Smooth muscle cell of the brain vasculature (primary cell): ENCODE measurements around the gene EPB41L1.

ENCODE experiments used
- DNase-seq: peaks from one replicate; pipeline ENCODE4 v3.0.0-alpha.2; 2012; ENCODE audit warnings: low read depth, low spot score

The EPB41L1 gene

GRCh38 chr20:36155629-36155971 is 1.1 kb downstream of the EPB41L1 start:
- DNase-seq = no peak

DNA sequence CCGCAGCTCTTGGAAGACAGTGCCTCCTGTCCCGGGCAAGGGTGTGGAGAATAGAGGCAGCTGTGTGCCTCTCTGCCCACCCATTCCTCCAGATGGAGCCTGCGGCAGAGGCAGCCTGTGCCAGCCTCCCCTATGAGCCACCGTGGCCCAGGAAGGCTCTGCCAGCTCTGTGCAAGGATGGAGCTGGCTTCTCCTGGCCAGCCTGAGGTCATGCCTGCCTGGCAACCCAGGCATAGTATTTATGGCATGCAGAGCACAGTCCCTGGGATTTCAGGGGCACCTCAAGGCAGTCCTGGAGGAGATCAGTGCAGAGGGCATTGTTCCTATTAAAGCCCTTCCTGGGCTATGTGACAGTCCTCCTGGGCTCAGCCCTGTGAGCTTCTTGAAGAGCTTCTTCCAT is 1.5 kb downstream of the EPB41L1 start:
- DNase-seq = no peak

GRCh38 chr20:36157610-36158009 is 3.1 kb downstream of the EPB41L1 start:
- DNase-seq = no peak

DNA sequence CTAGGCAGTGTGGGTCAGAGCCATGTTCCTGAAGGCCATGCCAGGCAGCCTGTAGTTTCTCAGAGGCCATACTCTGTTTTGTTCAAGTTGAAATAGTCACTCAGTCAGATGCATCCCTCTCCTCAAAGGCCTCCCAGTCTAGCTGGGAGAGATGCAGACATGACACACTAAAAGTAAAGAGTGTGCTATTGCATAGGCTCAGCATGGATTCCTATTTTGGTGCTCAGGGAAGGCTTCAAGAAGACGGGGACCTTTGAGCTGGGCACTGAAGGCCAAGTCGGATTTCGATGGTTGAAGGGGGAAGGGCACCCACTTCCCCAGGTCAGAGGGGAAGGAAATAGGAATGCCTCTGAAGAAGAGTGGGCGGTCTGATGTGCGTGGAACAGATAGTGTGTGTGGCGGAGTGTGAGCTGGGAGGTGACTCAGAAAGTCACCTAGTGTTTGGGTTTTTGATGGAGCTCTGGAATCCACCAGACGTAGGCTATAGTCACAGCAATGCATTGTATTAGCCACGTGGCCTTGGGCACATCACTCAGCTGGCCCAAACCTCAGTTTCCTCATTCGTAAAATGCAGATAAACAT is 3.7 kb downstream of the EPB41L1 start:
- DNase-seq = no peak

GRCh38 chr20:36159833-36160232 is 5.3 kb downstream of the EPB41L1 start:
- DNase-seq = no peak

DNA sequence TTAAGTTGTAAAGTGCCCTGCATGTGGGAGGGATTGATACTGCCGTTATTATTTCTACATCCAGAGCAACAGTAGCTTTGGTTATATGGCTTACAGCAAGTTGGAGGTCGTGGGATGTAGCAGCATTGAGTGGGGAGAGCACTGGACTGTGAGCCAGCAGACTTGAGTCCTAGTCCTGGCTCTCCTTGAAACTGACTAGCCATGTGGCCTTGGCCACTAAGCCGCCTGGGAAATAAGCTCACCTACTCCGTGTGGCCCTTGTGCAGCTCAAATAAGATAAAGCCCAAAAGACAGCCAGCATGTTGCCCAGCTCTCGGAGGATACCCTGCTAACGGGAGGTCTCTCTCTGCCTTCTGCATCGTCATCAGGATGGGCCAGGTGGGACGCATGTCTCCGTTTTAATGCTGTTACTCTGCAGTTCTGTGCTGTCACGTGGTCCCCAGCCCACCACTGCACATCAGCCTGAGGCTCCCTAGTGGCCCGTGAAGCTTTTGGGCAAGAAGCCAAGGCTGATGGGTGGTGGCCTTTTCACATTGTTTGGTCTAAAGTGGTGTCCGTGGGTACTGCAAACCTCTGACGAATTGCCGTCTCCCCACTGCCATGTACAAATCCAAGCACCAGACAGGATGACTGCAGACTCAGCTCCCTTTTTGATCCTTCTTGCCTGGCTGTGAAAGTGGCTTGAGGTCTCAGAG is 7.9 kb downstream of the EPB41L1 start:
- no peak for DNase-seq

DNA sequence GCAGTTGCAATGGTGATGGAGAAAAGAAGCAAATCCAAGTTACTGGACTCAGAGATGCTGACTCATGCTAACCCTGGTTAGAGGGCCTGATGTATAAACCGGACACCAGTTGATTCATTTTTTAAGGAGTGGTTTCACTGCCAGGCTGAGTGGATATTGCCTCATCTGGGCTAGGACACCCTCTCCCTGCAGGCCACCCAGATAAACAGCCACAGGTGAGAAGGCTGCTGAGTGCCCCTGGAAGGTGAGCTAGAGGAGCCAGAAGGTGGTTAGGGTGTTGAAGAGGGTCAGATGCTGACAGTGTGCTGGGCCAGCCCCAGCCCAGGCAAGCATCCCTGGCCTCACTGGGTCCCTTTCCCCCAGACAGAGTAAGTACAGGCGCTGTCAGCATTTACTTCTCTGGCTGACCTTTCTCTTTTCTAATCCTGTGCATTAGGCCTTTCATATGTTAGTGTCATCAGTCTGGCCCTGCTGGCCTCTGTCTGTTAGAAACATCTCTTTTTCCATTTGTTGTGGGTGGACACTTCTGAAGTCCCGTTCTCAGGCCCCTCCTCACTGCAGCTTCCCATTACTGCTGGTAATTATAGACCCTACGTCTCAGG is 13.5 kb downstream of the EPB41L1 start:
- DNase-seq = no peak

DNA sequence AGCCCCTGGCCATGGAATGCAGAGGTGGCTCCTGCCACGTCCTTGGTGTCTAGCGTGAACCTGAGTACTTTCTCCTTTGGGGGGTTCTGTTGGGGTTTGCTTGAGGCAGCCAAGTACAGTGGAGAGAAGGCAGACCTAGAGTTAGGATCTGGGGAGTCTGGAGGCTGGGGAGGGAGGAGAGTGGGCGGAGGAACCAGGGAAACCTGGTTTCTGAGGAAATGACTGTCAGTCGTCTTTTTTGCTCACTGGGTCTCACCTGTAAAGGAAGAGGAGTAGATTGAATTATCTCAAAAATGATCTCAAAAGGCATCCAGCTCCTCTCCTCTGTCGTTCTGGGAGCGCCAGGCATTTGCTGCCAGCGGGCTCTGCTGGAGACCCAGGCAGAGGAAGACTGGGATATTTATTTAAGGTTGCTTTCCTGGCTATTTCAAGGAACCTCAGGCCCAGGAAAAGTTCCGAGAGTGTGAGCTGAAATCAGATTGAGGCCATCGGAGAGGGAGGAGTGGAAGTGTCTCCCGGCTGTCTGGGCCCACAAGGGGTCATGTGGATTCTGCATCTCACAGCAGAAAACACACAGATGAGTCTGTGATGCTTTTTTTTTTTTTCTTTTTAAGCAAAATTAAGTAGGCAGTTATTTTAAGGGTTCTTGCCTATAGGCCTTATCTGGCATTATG is 16.1 kb downstream of the EPB41L1 start:
- no peak for DNase-seq

DNA sequence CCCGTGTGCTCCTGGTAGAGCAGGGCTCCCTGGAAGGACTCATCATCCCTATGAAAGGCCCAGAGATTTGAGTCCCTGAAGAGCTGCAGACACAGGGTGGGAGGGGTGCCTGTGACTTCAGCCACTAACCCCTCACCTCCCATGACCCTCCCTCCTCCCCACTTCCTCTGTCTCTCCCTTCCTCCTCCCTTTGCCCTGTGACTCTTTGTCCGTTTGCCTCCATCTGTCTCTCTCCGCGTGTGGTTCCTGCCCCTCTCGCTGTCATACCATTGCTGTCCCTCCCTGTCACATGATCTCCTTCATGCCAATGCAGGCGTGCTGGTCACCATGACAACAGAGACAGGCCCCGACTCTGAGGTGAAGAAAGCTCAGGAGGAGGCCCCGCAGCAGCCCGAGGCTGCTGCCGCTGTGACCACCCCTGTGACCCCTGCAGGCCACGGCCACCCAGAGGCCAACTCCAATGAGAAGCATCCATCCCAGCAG is 19.0 kb downstream of the EPB41L1 start:
- DNase-seq = no peak

GRCh38 chr20:36175016-36175415 is 20.5 kb downstream of the EPB41L1 start:
- DNase-seq = no peak

DNA sequence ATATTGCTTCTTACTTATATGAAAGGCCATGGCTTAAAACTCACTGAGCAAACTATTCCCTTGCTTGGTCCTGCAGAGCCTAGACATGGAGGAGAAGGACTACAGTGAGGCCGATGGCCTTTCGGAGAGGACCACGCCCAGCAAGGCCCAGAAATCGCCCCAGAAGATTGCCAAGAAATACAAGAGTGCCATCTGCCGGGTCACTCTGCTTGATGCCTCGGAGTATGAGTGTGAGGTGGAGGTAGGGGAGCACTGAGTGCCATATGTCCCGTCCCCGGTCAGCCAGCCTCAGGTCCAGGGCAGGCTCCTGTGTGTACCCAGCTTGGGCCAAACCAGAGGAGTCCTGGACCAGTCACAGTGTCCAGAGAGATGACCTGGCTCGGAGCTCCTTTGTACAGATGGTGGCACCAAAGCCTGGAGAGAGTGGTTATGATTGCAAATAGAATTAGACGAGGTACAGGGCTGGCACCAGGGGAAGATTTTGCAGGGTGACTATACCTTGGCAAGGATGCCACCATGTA is 21.0 kb downstream of the EPB41L1 start:
- DNase-seq = no peak

GRCh38 chr20:36177716-36178115 is 23.2 kb downstream of the EPB41L1 start:
- no peak for DNase-seq

GRCh38 chr20:36179170-36179945 is 24.8 kb downstream of the EPB41L1 start:
- no peak for DNase-seq

- no peak for DNase-seq
Measured at GRCh38 chr20:36180323-36180722, 25.8 kb downstream of the EPB41L1 start.

DNA sequence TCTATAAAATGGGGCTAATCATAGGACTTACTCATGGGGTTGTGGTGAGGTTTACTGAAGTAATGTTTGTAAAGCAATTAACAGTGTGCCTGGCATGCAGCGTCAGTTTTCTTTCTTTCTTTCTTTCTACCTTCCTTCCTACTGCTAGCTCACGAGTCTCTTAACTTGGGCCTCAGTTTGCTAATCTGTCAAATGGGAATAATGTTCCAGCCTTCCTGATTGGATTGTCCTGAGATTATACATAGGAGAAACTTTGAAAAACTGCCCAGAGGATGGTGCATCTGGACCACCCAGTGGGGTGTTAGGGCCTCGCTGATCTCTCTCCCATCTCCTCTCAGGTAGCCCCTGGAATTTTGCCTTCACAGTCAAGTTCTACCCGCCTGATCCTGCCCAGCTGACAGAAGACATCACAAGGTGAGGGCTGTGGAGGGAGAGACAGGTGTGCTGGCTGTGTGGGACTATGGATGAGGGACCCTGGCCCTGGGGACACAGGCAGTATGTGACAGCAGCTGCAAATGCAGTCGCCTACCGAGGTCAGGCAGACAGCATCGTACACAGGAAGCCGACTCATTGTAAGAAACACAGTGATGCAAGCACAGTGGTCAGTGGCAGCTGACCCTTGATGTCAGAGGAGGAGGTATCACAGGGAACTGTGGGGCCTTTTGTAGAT is 27.5 kb downstream of the EPB41L1 start:
- no peak for DNase-seq

DNA sequence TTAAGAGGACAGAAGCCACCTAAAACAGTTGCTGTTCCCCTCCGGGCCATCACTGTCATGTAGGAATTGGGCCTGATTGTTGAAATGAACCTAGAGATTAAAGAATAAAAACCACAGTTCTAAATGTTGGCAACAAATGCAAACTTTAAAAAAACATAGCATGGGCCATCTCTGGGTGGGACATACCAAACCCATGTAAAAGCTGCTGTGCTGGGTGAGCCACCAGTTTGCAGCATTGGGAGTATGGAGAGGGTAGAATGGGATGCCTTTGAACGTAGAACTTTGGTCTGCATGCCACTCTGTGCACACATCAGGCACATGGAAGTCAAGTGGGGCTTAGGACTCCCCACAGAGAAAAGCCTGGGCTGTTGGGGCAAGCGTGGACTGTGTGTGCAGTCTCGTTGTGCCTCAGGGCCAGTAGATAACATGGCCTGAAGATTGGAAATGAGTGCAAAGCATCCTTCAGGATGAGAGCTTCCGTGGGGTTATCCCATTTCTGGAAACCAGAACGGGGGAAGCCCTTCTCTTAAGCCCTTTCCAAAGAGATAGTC is 28.1 kb downstream of the EPB41L1 start:
- DNase-seq = no peak

GRCh38 chr20:36183155-36183944 is 28.8 kb downstream of the EPB41L1 start:
- DNase-seq = no peak

- DNase-seq = no peak
Measured at GRCh38 chr20:36184816-36185776, 30.6 kb downstream of the EPB41L1 start.
